Measurements from ENCODE around the gene GNAO1. TPM values are rescaled to one million over a fixed set of nuclear protein-coding genes. Genes with fewer than 3 reads are reported as not detected.
"Not testable (repeated sequence)": the region's sequence is repeated elsewhere in the genome, so short reads cannot be mapped to it uniquely, and the experiment has no call there.

The GNAO1 gene
- total and polyA plus RNA-seq, 7 donors, result 0.35 to 1.9 (median 0.60) TPM

DNA sequence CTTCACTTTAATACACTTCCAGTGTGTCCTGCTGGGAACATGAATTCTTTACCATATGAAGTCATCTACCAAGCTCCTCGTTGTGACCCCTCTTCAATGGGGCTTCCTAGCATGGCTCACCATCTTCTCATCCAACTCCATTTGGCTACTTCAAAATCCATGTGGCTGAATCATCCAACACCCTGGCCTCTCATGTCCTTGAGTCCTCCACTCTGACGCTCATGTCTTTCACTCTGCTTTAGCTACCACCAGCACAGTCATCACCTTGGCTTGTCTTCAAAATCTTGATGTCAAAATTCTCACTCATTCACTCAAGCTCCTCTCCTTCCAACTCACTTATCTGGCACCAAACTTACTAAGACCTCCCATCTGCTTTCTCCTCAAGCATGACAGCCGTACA, 198.3 kb downstream of the GNAO1 start:
- Histone ChIP-seq H3K36me3 (ENCODE audit: insufficient read depth in 1 of 2, low read depth in 1 of 2) (peaks cover 5 to 68% of the 10 kb centered on the region in 2 donors), H3K9me3 (no peaks in the 10 kb centered on the region), H3K4me1 (peaks cover 10% of the 10 kb centered on the region), H3K4me3 (no peak overlapping the region), H3K27ac (peak overlapping the region; percentile 21), H3K27me3 (ENCODE audit: insufficient read depth in 3 of 3, low read length in 2 of 3) (no peaks in the 10 kb centered on the region)
- TF ChIP-seq, protein P1, sequence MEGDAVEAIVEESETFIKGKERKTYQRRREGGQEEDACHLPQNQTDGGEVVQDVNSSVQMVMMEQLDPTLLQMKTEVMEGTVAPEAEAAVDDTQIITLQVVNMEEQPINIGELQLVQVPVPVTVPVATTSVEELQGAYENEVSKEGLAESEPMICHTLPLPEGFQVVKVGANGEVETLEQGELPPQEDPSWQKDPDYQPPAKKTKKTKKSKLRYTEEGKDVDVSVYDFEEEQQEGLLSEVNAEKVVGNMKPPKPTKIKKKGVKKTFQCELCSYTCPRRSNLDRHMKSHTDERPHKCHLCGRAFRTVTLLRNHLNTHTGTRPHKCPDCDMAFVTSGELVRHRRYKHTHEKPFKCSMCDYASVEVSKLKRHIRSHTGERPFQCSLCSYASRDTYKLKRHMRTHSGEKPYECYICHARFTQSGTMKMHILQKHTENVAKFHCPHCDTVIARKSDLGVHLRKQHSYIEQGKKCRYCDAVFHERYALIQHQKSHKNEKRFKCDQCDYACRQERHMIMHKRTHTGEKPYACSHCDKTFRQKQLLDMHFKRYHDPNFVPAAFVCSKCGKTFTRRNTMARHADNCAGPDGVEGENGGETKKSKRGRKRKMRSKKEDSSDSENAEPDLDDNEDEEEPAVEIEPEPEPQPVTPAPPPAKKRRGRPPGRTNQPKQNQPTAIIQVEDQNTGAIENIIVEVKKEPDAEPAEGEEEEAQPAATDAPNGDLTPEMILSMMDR (IDR thresholded peaks at IDR 0.05), result no peak
- 62 to 79% (median 78%) methylated on average over 3 of the region's 3 CpGs for WGBS, 3 donors
- ATAC-seq (peak; percentile 79 to 97 (median 90)), DNase-seq (no peak)
- intact Hi-C loops (cut with DNase I), result no loop called here

DNA sequence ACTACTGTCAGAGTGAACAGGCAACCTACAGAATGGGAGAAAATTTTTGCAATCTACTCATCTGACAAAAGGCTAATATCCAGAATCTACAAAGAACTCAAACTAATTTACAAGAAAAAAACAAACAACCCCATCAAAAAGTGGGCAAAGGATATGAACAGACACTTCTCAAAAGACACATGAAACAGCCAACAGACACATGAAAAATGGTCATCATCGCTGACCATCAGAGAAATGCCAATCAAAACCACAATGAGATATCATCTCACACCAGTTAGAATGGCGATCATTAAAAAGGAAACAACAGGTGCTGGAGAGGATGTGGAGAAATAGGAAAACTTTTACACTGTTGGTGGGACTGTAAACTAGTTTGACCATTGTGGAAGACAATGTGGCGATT, 205.4 kb downstream of the GNAO1 start:
- peaks cover 2 to 25% of the 10 kb centered on the region in 2 donors for H3K36me3 ChIP-seq (ENCODE audit: insufficient read depth in 1 of 2, low read depth in 1 of 2)
- H3K9me3 ChIP-seq; H3K4me3 ChIP-seq; DNase-seq; H3K27me3 ChIP-seq (ENCODE audit: insufficient read depth in 3 of 3, low read length in 2 of 3); intact Hi-C loops (cut with DNase I); ATAC-seq: not testable (repeated sequence)
- 66 to 93% (median 79%) methylated on average over 3 of the region's 3 CpGs for WGBS, 3 donors
- H3K27ac ChIP-seq, result peak overlapping the region; percentile 50
- peaks cover 16% of the 10 kb centered on the region for H3K4me1 ChIP-seq

DNA sequence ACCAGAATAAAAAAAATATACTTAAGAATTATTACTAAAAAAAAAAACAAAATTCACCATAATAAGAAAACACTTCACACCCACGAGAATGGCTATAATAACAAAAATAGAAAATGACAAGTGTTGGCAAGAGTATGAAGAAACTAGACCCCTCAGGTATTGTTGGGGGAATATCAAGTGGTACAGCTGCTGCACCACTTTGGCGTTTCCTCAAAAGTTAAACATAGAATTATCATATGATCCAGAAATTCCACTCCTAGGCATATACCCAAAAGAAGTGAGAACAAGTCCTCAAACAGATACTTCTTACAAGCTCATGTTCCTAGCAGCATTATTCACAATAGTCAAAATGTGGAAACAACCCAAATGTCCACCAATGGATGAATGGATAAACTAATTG, 207.8 kb downstream of the GNAO1 start:
- peaks cover 16% of the 10 kb centered on the region for H3K4me1 ChIP-seq
- DNase-seq (no peak), ATAC-seq (peak; percentile 71 to 88 (median 81))
- intact Hi-C loops (cut with DNase I), result no loop called here
- no peaks in the 10 kb centered on the region for H3K27me3 ChIP-seq (ENCODE audit: insufficient read depth in 3 of 3, low read length in 2 of 3)
- peak overlapping the region; percentile 3 for H3K4me3 ChIP-seq
- WGBS, 3 donors, result 20 to 29% (median 27%) methylated on average over 2 of the region's 2 CpGs
- H3K9me3 ChIP-seq, result no peaks in the 10 kb centered on the region
- H3K27ac ChIP-seq, result peak overlapping the region; percentile 70
- peaks cover 8 to 41% of the 10 kb centered on the region in 2 donors for H3K36me3 ChIP-seq (ENCODE audit: insufficient read depth in 1 of 2, low read depth in 1 of 2)
- TF ChIP-seq, protein P1 (IDR thresholded peaks at IDR 0.05), result no peak

DNA sequence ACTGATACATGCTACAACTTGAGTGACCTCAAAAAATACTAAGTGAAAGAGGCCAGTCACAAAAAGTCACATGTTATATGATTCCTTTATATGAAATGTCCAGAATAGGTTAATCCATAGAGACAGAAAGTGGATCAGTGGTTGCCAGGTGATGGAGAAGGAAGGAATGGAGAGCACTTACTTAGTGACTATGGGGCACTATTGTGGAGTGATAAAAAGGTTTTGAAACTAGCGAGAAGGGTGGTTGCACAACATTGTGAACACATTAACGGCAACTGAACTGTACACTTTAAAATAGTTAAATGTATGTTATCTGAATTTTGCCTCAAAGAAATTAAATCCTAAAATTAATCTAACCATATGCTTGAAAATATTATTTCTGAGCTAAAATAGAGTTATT, 208.2 kb downstream of the GNAO1 start:
- WGBS, 3 donors, result 44 to 84% (median 60%) methylated on average over 2 of the region's 2 CpGs
- Histone ChIP-seq H3K4me3 (no peak overlapping the region), H3K27ac (peak overlapping the region; percentile 70), H3K36me3 (ENCODE audit: insufficient read depth in 1 of 2, low read depth in 1 of 2) (peaks cover 10 to 45% of the 10 kb centered on the region in 2 donors), H3K9me3 (no peaks in the 10 kb centered on the region), H3K27me3 (ENCODE audit: insufficient read depth in 3 of 3, low read length in 2 of 3) (no peaks in the 10 kb centered on the region), H3K4me1 (peaks cover 16% of the 10 kb centered on the region)
- TF ChIP-seq, protein P1 (IDR thresholded peaks at IDR 0.05), result no peak
- ATAC-seq (peak; percentile 47 to 71 (median 51)), DNase-seq (no peak)
- intact Hi-C loops (cut with DNase I), result no loop called here

DNA sequence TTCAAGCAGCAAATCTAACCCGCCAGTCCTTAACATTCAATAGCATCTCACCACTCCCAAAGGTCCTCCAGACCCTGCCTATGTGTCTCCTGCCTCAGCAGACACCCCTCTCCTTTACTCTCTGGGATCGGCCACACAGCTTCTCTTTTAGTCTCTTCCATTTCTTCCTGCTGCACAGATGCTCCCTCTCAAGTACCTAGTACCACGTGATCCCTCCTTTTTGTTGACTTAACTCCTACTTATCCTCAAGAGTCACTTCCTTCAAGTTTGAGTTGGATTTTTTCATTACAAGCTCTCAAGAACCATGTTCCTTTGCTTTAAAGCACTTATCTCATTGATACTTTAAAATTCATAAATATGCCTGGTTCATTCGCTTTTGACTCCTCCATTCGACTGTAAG, 209.2 kb downstream of the GNAO1 start:
- no peaks in the 10 kb centered on the region for H3K27me3 ChIP-seq (ENCODE audit: insufficient read depth in 3 of 3, low read length in 2 of 3)
- WGBS, 3 donors, result 82 to 95% (median 82%) methylated on average over 5 of the region's 5 CpGs
- no peak overlapping the region for H3K4me3 ChIP-seq
- DNase-seq (no peak), ATAC-seq (no peak)
- H3K4me1 ChIP-seq, result peaks cover 16% of the 10 kb centered on the region
- intact Hi-C loops (cut with DNase I), result no loop called here
- H3K27ac ChIP-seq, result peak overlapping the region; percentile 70
- peaks cover 13 to 54% of the 10 kb centered on the region in 2 donors for H3K36me3 ChIP-seq (ENCODE audit: insufficient read depth in 1 of 2, low read depth in 1 of 2)
- TF ChIP-seq, protein P1 (IDR thresholded peaks at IDR 0.05), result no peak
- no peaks in the 10 kb centered on the region for H3K9me3 ChIP-seq

Data from psoas muscle (tissue), 8 donors.